C4-2B (cell line): Measurements from ENCODE around the gene RIMBP2.

ENCODE experiments used
- CTCF ChIP-seq: fragments of 450-650 bp; conservative IDR thresholded peaks from 2 replicates; pipeline ENCODE4 v1.5.1; 2017; ENCODE audit warnings: mild to moderate bottlenecking
- ZFX ChIP-seq: fragments of 450-650 bp; IDR thresholded peaks from 2 replicates; pipeline ENCODE4 v1.6.1; 2017

- TF ChIP-seq CTCF (no peak), ZFX (no peak)
Measured at GRCh38 chr12:130703733-130704375, 12.2 kb downstream of the RIMBP2 start.
